OCI-LY7 (cell line): ENCODE results near the gene TMEM179. TPM values are rescaled to one million over a fixed set of nuclear protein-coding genes. Genes with fewer than 3 reads are reported as not detected.

Experiments
- BruUV-seq: library from RNA; stranded (reverse); fragments of 400-500 nt; replicated peaks from 2 replicates; lab custom pipeline; 2021; lab: Mats Ljungman, UMichigan
- CTCF ChIA-PET: fragments of 300-600 bp; sonication (Branson Sonifier 250); formaldehyde crosslinking; loops from one replicate; lab custom pipeline; 2022; ENCODE audit warnings: antibody characterized with exemption; ENCODE audit not compliant: unreplicated experiment; lab: Charles Lee
- POLR2A ChIA-PET: fragments of 300-600 bp; sonication (Branson Sonifier 250); formaldehyde crosslinking; loops from one replicate; lab custom pipeline; 2022; ENCODE audit warnings: antibody characterized with exemption; lab: Charles Lee
- DNase-seq: peaks from one replicate; pipeline ENCODE4 v3.0.0-alpha.2; 2015; ENCODE audit warnings: low spot score
- H2AFZ ChIP-seq: fragments of 200-600 bp; sonication (generic), shearing (Covaris generic); 2 replicates; pipeline ENCODE4 v1.6.1; 2014; ENCODE audit warnings: mild to moderate bottlenecking, antibody characterized with exemption, low read length, moderate library complexity
- H3K27ac ChIP-seq: fragments of 200-600 bp; sonication (generic); 2 replicates; pipeline ENCODE4 v1.5.1; 2014; ENCODE audit warnings: mixed run types, low read depth, mild to moderate bottlenecking, moderate library complexity, low read length, inconsistent platforms; ENCODE audit not compliant: poor library complexity, severe bottlenecking
- H3K36me3 ChIP-seq: fragments of 200-600 bp; sonication (generic); 2 replicates; pipeline ENCODE4 v1.6.1; 2014; ENCODE audit warnings: mild to moderate bottlenecking, antibody characterized with exemption, low read length, moderate library complexity, mixed read lengths; ENCODE audit not compliant: insufficient read depth
- H3K4me1 ChIP-seq: fragments of 200-600 bp; sonication (generic); 2 replicates; pipeline ENCODE4 v1.5.1; 2014; ENCODE audit warnings: mild to moderate bottlenecking, low read length; ENCODE audit not compliant: insufficient read depth, poor library complexity, severe bottlenecking
- H3K4me2 ChIP-seq: fragments of 200-600 bp; sonication (generic); 2 replicates; pipeline ENCODE4 v1.6.1; 2014; ENCODE audit warnings: mild to moderate bottlenecking, low read length
- H3K4me3 ChIP-seq: fragments of 200-600 bp; sonication (generic); 2 replicates; pipeline ENCODE4 v1.5.1; 2014; ENCODE audit warnings: mild to moderate bottlenecking, low read depth, low read length; ENCODE audit not compliant: poor library complexity, severe bottlenecking
- H3K79me2 ChIP-seq: fragments of 200-600 bp; sonication (generic); 2 replicates; pipeline ENCODE4 v1.6.1; 2016; ENCODE audit warnings: low read depth, mild to moderate bottlenecking, low read length, moderate library complexity, mixed read lengths; ENCODE audit not compliant: insufficient read depth
- H3K9me2 ChIP-seq: fragments of 200-600 bp; sonication (generic); 2 replicates; pipeline ENCODE4 v1.6.1; 2016; ENCODE audit warnings: mild to moderate bottlenecking, low read length, mixed read lengths; ENCODE audit not compliant: insufficient read depth
- H3K9me3 ChIP-seq: fragments of 200-600 bp; sonication (generic); 2 replicates; pipeline ENCODE4 v1.6.1; 2014; ENCODE audit warnings: mild to moderate bottlenecking, mixed run types, low read length, mixed read lengths
- H4K20me1 ChIP-seq: fragments of 200-600 bp; sonication (generic); 2 replicates; pipeline ENCODE4 v1.6.1; 2014; ENCODE audit warnings: mild to moderate bottlenecking, antibody characterized with exemption, low read length, moderate library complexity, mixed read lengths; ENCODE audit not compliant: insufficient read depth
- EZH2phosphoT487 ChIP-seq: fragments of 200-600 bp; sonication (generic); IDR thresholded peaks from 2 replicates; pipeline ENCODE4 v1.6.1; 2018; ENCODE audit warnings: low read depth, borderline replicate concordance, mild to moderate bottlenecking, mixed run types, antibody characterized with exemption, low read length, moderate library complexity, mixed read lengths
- intact Hi-C: fragments of 100-400 bp; cut with micrococcal nuclease; formaldehyde crosslinking; loops from one replicate; pipeline ENCODE4 v1.10.0; 2022; ENCODE audit not compliant: unreplicated experiment
- total RNA-seq, 2 experiments: library from RNA; depleted of rRNA in 1 of 2; stranded (reverse); fragments of >200 nt in 1 of 2; shearing (Covaris generic) in 1 of 2; gene quantifications; 2 replicates each; pipeline ENCODE4 v1.2.3, GENCODE V29; 2014 to 2022
- TF ChIP-seq, protein P1 (sequence below): fragments of 200-600 bp; sonication (generic); conservative IDR thresholded peaks from 2 replicates; pipeline ENCODE4 v1.5.1; 2014; ENCODE audit warnings: mild to moderate bottlenecking, antibody characterized with exemption, low read length, moderate library complexity, mixed read lengths

The TMEM179 gene
- total RNA-seq, 2 experiments from 2014 or later, result not detected

DNA sequence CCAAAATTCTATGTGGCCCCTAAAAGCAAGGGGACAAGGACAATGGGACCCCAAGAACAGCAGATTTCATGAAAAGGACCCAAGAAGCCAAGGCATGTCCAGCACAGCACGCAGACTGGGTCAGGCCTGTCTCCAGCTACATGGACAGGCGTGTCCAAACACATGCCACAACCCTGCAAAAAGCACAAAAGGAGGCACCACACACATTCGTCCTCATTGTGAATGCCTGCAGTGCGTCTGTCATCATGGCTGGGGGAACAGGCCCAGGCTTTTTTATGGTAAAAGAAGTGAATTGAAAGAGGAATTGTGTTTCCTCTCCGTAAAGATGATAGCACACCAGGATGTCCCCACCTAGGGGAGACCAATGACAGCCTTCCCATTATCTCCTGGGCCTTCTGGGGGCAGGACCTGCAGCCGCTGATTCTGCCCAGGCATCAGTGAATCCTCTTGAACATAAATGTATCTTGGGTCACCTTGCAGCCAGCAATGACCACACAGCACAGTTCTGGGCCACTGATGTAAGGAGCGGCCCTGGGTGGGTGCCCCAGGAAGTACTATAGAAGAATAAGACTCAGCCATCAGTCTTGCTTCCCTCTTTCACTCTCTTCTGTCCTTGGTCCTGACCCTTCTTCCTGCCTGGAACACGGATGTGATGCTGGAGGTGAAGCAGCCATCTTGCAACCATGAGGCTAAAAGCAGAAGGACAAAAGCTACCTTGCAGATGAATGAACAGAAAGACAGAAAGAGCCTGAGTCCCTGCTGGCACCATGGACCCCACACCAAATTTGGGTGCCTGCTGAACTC is 54.8 kb downstream of the TMEM179 start:
- H4K20me1 ChIP-seq, result no peaks in the 10 kb centered on the region
- TF ChIP-seq, protein P1, sequence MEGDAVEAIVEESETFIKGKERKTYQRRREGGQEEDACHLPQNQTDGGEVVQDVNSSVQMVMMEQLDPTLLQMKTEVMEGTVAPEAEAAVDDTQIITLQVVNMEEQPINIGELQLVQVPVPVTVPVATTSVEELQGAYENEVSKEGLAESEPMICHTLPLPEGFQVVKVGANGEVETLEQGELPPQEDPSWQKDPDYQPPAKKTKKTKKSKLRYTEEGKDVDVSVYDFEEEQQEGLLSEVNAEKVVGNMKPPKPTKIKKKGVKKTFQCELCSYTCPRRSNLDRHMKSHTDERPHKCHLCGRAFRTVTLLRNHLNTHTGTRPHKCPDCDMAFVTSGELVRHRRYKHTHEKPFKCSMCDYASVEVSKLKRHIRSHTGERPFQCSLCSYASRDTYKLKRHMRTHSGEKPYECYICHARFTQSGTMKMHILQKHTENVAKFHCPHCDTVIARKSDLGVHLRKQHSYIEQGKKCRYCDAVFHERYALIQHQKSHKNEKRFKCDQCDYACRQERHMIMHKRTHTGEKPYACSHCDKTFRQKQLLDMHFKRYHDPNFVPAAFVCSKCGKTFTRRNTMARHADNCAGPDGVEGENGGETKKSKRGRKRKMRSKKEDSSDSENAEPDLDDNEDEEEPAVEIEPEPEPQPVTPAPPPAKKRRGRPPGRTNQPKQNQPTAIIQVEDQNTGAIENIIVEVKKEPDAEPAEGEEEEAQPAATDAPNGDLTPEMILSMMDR, result no peak
- TF ChIP-seq EZH2phosphoT487, result no peak
- no TSS peak for BruUV-seq
- H3K4me3 ChIP-seq, result no peak overlapping the region
- H3K4me1 ChIP-seq, result no peaks in the 10 kb centered on the region
- no peak overlapping the region for H3K4me2 ChIP-seq
- intact Hi-C loops, result no loop called here
- H3K9me2 ChIP-seq, result no peaks in the 10 kb centered on the region
- H3K79me2 ChIP-seq, result no peaks in the 10 kb centered on the region
- CTCF ChIA-PET, result no interaction called here
- no peak for DNase-seq
- no peaks in the 10 kb centered on the region for H3K9me3 ChIP-seq
- POLR2A ChIA-PET, result no interaction called here
- no peak overlapping the region for H2AFZ ChIP-seq
- no peak overlapping the region for H3K27ac ChIP-seq
- H3K36me3 ChIP-seq, result no peaks in the 10 kb centered on the region

DNA sequence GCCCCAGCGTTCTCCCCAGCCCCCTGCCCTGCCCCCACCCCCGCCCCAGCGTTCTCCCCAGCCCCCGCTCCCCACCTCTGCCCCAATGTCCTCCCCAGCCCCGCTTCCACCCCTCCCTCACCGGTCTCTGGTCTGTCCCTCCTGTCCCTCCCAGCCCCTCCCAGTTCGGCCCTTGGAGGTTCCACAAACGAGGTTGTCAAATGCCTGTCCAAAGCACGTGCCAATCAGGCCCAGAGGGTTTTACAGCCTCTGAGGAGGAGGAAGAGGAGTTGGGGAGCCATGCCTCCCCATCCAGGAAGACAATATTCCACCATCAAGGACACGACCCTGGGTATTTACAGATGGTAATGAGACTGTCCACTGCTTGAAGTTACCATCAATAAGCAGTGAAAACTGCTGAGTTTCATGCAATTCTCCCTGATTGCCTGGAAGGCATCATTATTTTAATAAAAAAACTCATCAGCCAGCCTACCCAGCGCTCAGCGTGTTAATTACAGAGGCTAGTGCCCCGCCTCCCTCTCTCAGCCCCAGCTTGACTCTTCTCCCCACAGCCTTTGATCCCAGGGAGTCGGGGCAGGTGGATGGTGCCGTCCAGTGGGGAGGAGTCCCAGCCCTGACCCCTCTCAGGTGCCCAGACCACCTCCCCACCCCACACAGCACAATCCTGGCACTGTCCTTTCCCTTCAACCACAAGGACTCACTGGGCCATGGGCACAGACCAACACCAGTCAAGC is 55.6 kb downstream of the TMEM179 start:
- no peak for DNase-seq
- Histone ChIP-seq H3K4me1 (no peaks in the 10 kb centered on the region), H3K4me2 (no peak overlapping the region), H3K9me3 (no peaks in the 10 kb centered on the region), H3K27ac (no peak overlapping the region), H3K4me3 (no peak overlapping the region), H4K20me1 (no peaks in the 10 kb centered on the region), H3K9me2 (no peaks in the 10 kb centered on the region), H3K36me3 (no peaks in the 10 kb centered on the region), H3K79me2 (no peaks in the 10 kb centered on the region), H2AFZ (no peak overlapping the region)
- no TSS peak for BruUV-seq
- intact Hi-C loops, result no loop called here
- ChIA-PET CTCF (no interaction called here), POLR2A (no interaction called here)
- no peak for TF ChIP-seq EZH2phosphoT487
- TF ChIP-seq, protein P1, result no peak
